Gastrocnemius medialis (tissue), 4 donors: ENCODE data around the gene DNAL4.

Experiments
- POLR2A ChIP-seq, 2 donors: fragments of 450-650 bp; IDR thresholded peaks; one replicate each; pipeline ENCODE4 v1.6.1; 2017; ENCODE audit warnings: antibody characterized with exemption in 2 of 2, mild to moderate bottlenecking in 2 of 2, moderate library complexity in 2 of 2
- TF ChIP-seq, protein P1 (sequence below), 5 experiments: fragments of 450-650 bp in 3 of 5; fragments of 200-600 bp in 2 of 5; sonication (generic) in 2 of 5; IDR thresholded peaks in 4 of 5; conservative IDR thresholded peaks in 1 of 5; 1 replicate in 4 of 5; 2 replicates in 1 of 5; pipeline ENCODE4 v1.5.1; 2016 to 2019; ENCODE audit warnings: antibody characterized with exemption in 5 of 5, mild to moderate bottlenecking in 3 of 5, moderate library complexity in 3 of 5

DNA sequence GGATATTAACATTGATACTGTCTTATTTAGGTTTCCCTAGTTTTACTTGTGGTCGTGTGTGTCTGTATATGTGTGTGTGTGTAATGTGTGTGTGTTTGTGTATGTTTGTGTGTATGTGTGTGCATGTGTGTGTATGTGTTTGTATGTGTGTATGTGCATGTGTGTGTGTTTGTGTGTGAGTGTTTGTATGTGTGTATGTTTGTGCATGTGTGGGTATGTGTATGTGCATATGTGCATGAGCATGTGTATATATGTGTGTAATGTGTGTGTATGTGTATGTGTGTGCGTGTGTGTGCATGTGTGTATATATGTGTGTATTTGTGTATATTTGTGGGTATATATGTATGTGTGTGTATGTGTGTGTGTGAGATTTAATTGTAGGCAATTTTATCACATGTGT, 17.3 kb upstream of the DNAL4 start:
- no peak for TF ChIP-seq POLR2A (IDR thresholded peaks at IDR 0.05)
- TF ChIP-seq, protein P1, sequence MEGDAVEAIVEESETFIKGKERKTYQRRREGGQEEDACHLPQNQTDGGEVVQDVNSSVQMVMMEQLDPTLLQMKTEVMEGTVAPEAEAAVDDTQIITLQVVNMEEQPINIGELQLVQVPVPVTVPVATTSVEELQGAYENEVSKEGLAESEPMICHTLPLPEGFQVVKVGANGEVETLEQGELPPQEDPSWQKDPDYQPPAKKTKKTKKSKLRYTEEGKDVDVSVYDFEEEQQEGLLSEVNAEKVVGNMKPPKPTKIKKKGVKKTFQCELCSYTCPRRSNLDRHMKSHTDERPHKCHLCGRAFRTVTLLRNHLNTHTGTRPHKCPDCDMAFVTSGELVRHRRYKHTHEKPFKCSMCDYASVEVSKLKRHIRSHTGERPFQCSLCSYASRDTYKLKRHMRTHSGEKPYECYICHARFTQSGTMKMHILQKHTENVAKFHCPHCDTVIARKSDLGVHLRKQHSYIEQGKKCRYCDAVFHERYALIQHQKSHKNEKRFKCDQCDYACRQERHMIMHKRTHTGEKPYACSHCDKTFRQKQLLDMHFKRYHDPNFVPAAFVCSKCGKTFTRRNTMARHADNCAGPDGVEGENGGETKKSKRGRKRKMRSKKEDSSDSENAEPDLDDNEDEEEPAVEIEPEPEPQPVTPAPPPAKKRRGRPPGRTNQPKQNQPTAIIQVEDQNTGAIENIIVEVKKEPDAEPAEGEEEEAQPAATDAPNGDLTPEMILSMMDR (IDR thresholded peaks at IDR 0.05 in 4 of 5, conservative IDR thresholded peaks at IDR 0.05 in 1 of 5), result no peak
